Measurements from ENCODE around the gene RPTOR. TPM values are rescaled to one million over a fixed set of nuclear protein-coding genes. Genes with fewer than 3 reads are reported as not detected.

Gene RPTOR
- total RNA-seq, 6 experiments from 2014 or later: 34.4 to 39.2 (median 35.5) TPM

GRCh38 chr17:80716986-80717719 is 172.5 kb downstream of the RPTOR start:
- H3K36me3 Mint-ChIP-seq (ENCODE audit: low read depth): peaks cover 5% of the 10 kb centered on the region; the same call in 1 of the 2 replicates
- DNase-seq: no peak
- H3K4me1 Mint-ChIP-seq (ENCODE audit: low read depth): peaks cover 33% of the 10 kb centered on the region
- H3K27ac Mint-ChIP-seq: no peak overlapping the region
- no peak overlapping the region for H3K4me3 Mint-ChIP-seq
- H3K27me3 Mint-ChIP-seq (ENCODE audit: insufficient read depth): no peaks in the 10 kb centered on the region; the same call in 1 of the 2 replicates
- TF ChIP-seq CTCF (IDR thresholded peaks at IDR 0.05): no peak
- no peaks in the 10 kb centered on the region for H3K9me3 Mint-ChIP-seq

DNA sequence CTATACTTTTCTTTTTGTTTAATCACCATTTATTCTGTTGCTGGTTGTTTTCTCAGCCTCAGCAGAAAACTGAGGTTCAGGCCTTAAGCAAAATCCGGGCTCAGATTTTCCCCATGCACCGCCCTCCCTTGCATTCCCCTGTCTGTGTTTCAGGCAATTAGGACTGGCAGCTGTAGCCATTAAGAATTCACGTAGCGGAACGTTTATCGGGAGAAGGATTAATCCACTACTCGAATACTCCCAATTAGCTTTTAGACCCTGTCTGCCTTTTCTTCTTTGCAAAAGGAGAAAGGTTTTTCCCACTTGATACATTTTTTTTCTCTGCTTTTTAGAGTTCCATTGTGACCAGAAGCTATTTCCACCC is 173.1 kb downstream of the RPTOR start:
- Mint-ChIP-seq H3K4me3 (no peak overlapping the region), H3K9me3 (no peaks in the 10 kb centered on the region)

GRCh38 chr17:80718428-80718827 is 173.8 kb downstream of the RPTOR start:
- DNase-seq: no peak
- Mint-ChIP-seq H3K27ac (no peak overlapping the region), H3K36me3 (ENCODE audit: low read depth) (peaks cover 2% of the 10 kb centered on the region; the same call in 1 of the 2 replicates), H3K4me1 (ENCODE audit: low read depth) (peaks cover 33% of the 10 kb centered on the region), H3K9me3 (no peaks in the 10 kb centered on the region), H3K27me3 (ENCODE audit: insufficient read depth) (no peaks in the 10 kb centered on the region; the same call in 1 of the 2 replicates), H3K4me3 (no peak overlapping the region)
- no peak for TF ChIP-seq CTCF (IDR thresholded peaks at IDR 0.05)

More for the DNA sequence above, 173.1 kb downstream of the RPTOR start:
- Mint-ChIP-seq H3K27ac (no peak overlapping the region), H3K27me3 (ENCODE audit: insufficient read depth) (no peaks in the 10 kb centered on the region; the same call in 1 of the 2 replicates), H3K4me1 (ENCODE audit: low read depth) (peaks cover 33% of the 10 kb centered on the region), H3K36me3 (ENCODE audit: low read depth) (peaks cover 5% of the 10 kb centered on the region; the same call in 1 of the 2 replicates)
- DNase-seq: no peak
- TF ChIP-seq CTCF (IDR thresholded peaks at IDR 0.05): no peak

DNA sequence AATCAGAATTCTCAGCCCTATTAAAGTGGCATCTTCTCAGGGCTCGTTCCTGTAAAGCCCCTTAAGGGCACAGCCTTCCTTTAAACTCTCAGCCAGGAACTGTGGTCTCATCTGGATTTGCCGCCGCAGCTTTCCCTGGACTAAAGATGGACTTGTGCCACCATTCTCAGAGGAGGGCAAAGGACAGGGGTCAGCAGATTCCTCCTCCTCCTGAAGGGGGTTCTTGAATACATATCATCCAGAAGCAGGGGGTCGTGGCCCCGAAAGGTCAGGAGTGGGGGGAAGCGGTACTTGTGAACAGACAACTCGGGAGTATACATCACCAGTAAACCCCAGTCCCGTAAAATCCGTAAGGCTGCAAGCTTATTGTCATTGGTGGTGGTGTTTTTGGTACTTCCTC is 174.8 kb downstream of the RPTOR start:
- no peak for DNase-seq
- Mint-ChIP-seq H3K27ac (no peak overlapping the region), H3K27me3 (ENCODE audit: insufficient read depth) (no peaks in the 10 kb centered on the region; the same call in 1 of the 2 replicates), H3K36me3 (ENCODE audit: low read depth) (peaks cover 6% of the 10 kb centered on the region; the same call in 1 of the 2 replicates), H3K4me1 (ENCODE audit: low read depth) (peaks cover 42% of the 10 kb centered on the region), H3K4me3 (no peak overlapping the region), H3K9me3 (no peaks in the 10 kb centered on the region; the same call in 1 of the 2 replicates)
- TF ChIP-seq CTCF (IDR thresholded peaks at IDR 0.05): no peak

- Mint-ChIP-seq H3K27me3 (ENCODE audit: insufficient read depth) (no peaks in the 10 kb centered on the region; the same call in 1 of the 2 replicates), H3K4me3 (no peak overlapping the region), H3K9me3 (no peaks in the 10 kb centered on the region; the same call in 1 of the 2 replicates), H3K27ac (no peak overlapping the region), H3K4me1 (ENCODE audit: low read depth) (peaks cover 57% of the 10 kb centered on the region), H3K36me3 (ENCODE audit: low read depth) (peaks cover 12% of the 10 kb centered on the region)
- no peak for DNase-seq
- TF ChIP-seq CTCF (IDR thresholded peaks at IDR 0.05): no peak
Measured at GRCh38 chr17:80720610-80721577, 176.3 kb downstream of the RPTOR start.

Data from HFFc6 (cell line).